GM18873 (cell line): ENCODE results near the gene PI16.
"Not testable (repeated sequence)": the region's sequence is repeated elsewhere in the genome, so short reads cannot be mapped to it uniquely, and the experiment has no call there.

Experiments
- ATAC-seq: cut with Tn5 transposase; IDR thresholded peaks from one replicate; pipeline ENCODE4 v1.9.1; 2021; ENCODE audit warnings: mild to moderate bottlenecking, moderate library complexity, moderate number of reproducible peaks; ENCODE audit not compliant: unreplicated experiment, low FRiP score

PI16 gene

DNA sequence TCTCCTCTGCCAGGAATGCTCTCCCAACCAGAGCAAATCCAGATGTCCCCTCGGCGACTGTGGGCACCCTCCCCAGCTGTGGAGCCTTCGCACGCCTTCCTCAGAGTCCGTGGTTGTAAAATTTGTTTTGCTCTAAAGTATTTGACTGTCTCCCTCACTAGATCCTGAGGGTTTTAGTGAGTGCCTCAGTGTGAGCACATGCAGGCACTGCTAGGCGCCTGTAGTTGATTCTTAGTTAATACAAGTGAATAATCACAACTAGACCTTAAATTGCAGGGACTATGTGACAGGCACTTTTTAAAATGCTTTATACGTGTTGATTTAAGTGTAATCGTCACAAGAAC, 32.1 kb downstream of the PI16 start:
- ATAC-seq: no peak

DNA sequence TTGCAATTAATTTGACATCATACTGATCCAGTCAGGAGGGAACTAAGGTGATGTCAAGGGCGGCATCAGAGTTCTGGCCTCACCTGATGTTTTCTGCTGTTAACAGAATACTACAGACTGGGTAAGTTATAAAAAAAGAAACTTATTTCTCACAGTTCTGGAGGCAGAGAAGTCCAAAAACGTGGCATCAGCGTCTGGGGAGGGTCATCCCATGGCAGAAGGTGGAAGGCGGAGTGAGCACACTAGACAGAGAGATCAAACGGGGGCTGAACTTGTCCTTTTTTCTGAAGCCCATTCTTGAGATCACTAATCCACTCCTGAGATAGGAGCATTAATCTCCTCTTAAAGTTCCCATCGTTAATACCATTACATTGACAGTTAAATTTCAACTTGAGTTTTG, 34.7 kb downstream of the PI16 start:
- ATAC-seq: no peak

GRCh38 chr6:36990401-36990800, 35.9 kb downstream of the PI16 start:
- ATAC-seq: not testable (repeated sequence)

- no peak for ATAC-seq
These were observed 43.5 kb downstream of the PI16 start for GRCh38 chr6:36997811-36998722.

DNA sequence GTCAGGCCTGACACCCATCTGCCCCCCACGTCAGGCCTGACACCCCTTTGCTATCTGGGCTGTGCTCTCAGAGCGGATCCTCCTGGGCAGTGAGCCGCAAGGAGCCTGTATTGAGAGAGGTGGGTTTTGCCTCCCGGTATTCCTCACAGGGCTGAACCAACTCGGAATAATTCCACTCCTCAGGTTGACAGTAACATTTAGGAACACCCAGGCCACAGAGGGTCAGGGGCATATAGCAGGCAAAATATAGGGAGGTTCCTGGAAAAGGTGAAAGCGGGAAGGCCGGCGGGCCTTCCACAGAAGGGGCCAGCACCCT, 44.1 kb downstream of the PI16 start:
- ATAC-seq: no peak

GRCh38 chr6:36999061-36999750, 44.7 kb downstream of the PI16 start:
- ATAC-seq: no peak

- ATAC-seq: no peak
These were observed 45.2 kb downstream of the PI16 start for GRCh38 chr6:36999751-37000125.

DNA sequence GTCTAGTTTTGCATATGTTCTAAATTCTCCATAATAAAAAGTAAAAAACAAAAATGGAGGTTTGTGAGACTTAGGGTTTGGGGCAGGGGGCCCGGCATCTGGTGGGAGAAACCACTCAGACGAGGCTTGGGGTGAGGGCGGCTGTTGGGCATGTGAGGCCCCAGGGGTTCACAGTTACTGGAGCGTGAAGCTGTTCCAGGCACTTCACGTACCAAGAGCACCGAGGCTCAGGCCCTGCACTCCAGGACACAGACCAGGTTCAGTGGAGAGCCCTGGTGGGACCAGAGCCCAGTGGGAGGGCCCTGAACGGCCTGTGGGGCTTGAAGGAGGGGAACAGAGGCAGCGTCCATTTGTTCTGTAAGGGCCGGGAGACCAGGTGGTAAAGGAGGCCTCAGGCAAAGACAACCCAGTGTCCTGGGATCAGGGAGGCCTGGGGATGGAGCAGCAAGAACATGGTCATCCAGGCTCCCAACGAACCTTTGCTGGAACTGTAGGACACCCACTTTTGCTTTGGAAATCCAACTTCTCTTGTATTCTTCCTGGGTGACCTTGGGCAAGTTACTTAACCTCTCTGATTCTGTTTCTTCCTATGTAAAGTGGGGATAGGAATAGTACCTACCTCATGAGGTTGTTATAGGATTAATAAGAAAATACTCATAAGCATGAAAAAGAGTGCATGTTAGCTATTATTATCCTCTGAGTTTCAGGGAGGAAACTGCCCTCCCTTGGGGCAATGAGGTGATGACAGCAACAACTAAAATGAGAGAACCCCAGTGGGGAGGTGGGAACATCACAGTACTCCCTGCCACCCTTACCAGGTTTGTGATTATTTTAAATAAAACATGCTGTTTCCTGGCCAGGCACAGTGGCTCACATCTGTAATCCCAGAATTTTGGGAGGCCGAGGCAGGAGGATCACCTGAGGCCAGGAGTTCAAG, 49.8 kb downstream of the PI16 start:
- no peak for ATAC-seq

DNA sequence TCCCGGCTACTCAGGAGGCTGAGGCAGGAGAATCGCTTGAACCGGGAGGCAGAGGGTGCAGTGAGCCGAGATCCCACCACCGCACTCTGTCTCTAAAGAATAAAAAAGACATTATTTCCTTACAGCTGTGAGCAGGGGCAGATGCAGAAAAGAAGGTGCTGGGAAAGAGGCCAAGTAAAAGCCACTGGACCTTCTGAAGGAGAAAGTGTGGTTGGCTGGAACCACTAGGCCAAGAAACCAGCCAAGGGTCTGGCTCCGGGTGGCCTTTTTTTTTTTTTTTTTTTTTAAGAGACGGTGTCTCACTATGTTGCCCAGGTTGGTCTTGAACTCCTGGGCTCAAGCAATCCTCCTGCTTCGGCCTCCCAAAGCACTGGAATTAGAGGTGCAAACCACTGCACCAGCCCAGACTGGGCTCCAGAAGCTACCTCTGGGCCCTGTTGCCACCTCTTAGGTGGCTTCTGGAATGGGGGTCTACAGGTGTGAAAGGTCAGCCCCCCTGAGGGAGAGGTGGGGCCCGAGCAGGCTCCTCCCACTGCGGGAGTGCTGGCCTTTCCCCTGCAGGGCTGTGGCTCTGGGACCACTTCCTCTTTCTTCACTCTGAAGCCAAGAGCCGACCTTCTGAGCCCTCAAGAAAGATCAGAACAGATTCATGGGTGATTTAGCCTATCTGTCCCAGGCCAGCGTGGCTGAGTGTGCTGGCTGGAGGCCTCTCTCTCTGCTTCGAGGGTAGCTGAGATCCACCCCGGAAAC, 50.7 kb downstream of the PI16 start, which contains the start of gene FGD2:
Gene FGD2, plus strand, starts transcription at position 595 of the 750 bp plus-strand sequence. CDS start 163 bp downstream, outside the sequence.
- ATAC-seq: peak; percentile 47

GRCh38 chr6:37005827-37006567, 51.5 kb downstream of the PI16 start:
- no peak for ATAC-seq

DNA sequence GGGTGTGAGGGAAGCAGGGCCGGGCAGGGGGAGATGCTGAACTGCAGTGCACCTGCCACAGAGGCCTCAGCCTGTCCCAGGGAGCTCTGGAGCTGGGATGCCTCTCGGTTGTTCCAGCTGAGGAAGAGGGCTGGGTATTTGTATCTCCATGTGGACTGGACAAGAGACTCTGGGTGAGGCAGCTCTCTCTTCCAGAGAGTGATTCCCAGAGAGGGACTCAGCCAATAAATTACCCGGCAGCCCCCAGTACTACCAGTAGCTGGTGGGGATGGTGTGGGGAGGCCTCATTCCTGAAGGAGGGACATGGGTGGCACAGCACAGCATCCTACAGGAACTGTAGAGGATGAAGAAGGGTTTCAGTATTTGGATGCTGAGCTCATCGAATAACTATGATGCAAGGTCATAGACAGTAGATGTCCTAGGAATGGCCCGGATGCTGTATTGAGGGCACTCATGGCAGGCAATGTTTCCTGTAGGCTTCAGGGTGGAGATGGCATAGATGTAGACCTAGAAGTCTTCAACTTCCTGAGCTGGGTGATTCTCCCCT, 52.3 kb downstream of the PI16 start:
- ATAC-seq: no peak

DNA sequence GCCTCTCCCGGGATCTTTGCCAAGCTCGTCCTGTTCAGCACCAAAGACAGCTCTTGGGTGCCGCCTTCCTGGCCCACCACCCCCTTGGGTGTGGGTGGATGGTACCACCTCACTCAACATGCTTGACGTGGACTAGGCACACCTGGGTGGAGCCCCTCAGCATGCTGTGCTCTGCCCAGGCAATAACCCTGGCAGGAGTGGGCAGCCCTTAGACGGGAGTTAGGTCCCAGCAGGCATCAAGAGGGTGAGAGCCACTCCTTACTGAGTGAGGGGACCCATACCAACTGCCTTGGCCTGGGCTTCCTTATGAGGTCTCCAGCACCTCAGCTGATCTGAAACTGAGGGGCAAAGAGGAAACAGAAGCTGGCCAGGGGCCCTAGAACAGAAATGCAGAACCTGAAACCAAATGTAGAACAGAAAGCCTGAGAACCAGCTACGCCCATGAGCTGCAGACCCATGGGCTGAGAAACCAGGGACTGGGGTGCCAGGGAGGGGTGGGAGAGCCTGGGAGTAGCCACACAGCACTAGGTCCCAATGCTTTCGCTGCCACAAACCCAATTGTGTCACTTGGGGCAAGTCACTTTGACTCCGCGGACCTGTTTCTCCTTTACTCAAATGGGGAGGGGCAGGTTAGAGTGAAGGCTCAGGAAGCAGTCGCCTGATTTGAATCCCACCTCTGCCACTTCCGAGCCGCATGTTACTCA, 53.0 kb downstream of the PI16 start:
- no peak for ATAC-seq

- ATAC-seq: no peak
These were observed 54.2 kb downstream of the PI16 start for GRCh38 chr6:37008484-37009465.

GRCh38 chr6:37010402-37010892, 55.9 kb downstream of the PI16 start:
- ATAC-seq: no peak

- ATAC-seq: no peak
These were observed 57.3 kb downstream of the PI16 start for GRCh38 chr6:37011656-37012378.
